ENCODE results near the gene KLRF2. TPM values are rescaled to one million over a fixed set of nuclear protein-coding genes. Genes with fewer than 3 reads are reported as not detected.

KLRF2 gene
- total RNA-seq, 1 donor from 2014 or later: not detected

- Mint-ChIP-seq H3K4me1 (ENCODE audit: unreplicated experiment) (no peaks in the 10 kb centered on the region), H3K4me3 (ENCODE audit: unreplicated experiment) (no peak overlapping the region), H3K9me3 (ENCODE audit: unreplicated experiment) (no peaks in the 10 kb centered on the region), H3K27ac (ENCODE audit: unreplicated experiment) (no peak overlapping the region), H3K27me3 (ENCODE audit: unreplicated experiment) (peaks cover 2% of the 10 kb centered on the region), H3K36me3 (ENCODE audit: low read depth, unreplicated experiment) (no peaks in the 10 kb centered on the region)
- DNase-seq (ENCODE audit: low spot score): no peak
- TF ChIP-seq CTCF (IDR thresholded peaks at IDR 0.05; ENCODE audit: unreplicated experiment): no peak
Measured at GRCh38 chr12:9881988-9882387, 699 bp downstream of the KLRF2 start.

GRCh38 chr12:9883175-9883574 is 1.9 kb downstream of the KLRF2 start:
- TF ChIP-seq CTCF (IDR thresholded peaks at IDR 0.05; ENCODE audit: unreplicated experiment): no peak
- Mint-ChIP-seq H3K27ac (ENCODE audit: unreplicated experiment) (no peak overlapping the region), H3K36me3 (ENCODE audit: low read depth, unreplicated experiment) (no peaks in the 10 kb centered on the region), H3K9me3 (ENCODE audit: unreplicated experiment) (no peaks in the 10 kb centered on the region), H3K27me3 (ENCODE audit: unreplicated experiment) (peaks cover 3% of the 10 kb centered on the region), H3K4me3 (ENCODE audit: unreplicated experiment) (no peak overlapping the region), H3K4me1 (ENCODE audit: unreplicated experiment) (no peaks in the 10 kb centered on the region)
- no peak for DNase-seq (ENCODE audit: low spot score)

- H3K27me3 Mint-ChIP-seq (ENCODE audit: unreplicated experiment): peaks cover 1% of the 10 kb centered on the region
- no peak overlapping the region for H3K27ac Mint-ChIP-seq (ENCODE audit: unreplicated experiment)
Measured at GRCh38 chr12:9888665-9889273, 7.5 kb downstream of the KLRF2 start.

GRCh38 chr12:9895215-9895971 is 14.1 kb downstream of the KLRF2 start:
- H3K4me3 Mint-ChIP-seq (ENCODE audit: unreplicated experiment): no peak overlapping the region
- DNase-seq (ENCODE audit: low spot score): no peak
- TF ChIP-seq CTCF (IDR thresholded peaks at IDR 0.05; ENCODE audit: unreplicated experiment): no peak
- no peaks in the 10 kb centered on the region for H3K9me3 Mint-ChIP-seq (ENCODE audit: unreplicated experiment)
- H3K27me3 Mint-ChIP-seq (ENCODE audit: unreplicated experiment): no peaks in the 10 kb centered on the region
- H3K36me3 Mint-ChIP-seq (ENCODE audit: low read depth, unreplicated experiment): no peaks in the 10 kb centered on the region
- H3K27ac Mint-ChIP-seq (ENCODE audit: unreplicated experiment): no peak overlapping the region
- H3K4me1 Mint-ChIP-seq (ENCODE audit: unreplicated experiment): no peaks in the 10 kb centered on the region

More at GRCh38 chr12:9888665-9889273, 7.5 kb downstream of the KLRF2 start:
- TF ChIP-seq CTCF (IDR thresholded peaks at IDR 0.05; ENCODE audit: unreplicated experiment): no peak
- Mint-ChIP-seq H3K36me3 (ENCODE audit: low read depth, unreplicated experiment) (no peaks in the 10 kb centered on the region), H3K4me3 (ENCODE audit: unreplicated experiment) (no peak overlapping the region), H3K4me1 (ENCODE audit: unreplicated experiment) (peaks cover 6% of the 10 kb centered on the region), H3K9me3 (ENCODE audit: unreplicated experiment) (no peaks in the 10 kb centered on the region)
- no peak for DNase-seq (ENCODE audit: low spot score)

GRCh38 chr12:9897535-9897934 is 16.2 kb downstream of the KLRF2 start:
- H3K27ac Mint-ChIP-seq (ENCODE audit: unreplicated experiment): no peak overlapping the region
- H3K27me3 Mint-ChIP-seq (ENCODE audit: unreplicated experiment): peaks cover 1% of the 10 kb centered on the region
- no peaks in the 10 kb centered on the region for H3K9me3 Mint-ChIP-seq (ENCODE audit: unreplicated experiment)
- DNase-seq (ENCODE audit: low spot score): no peak
- no peaks in the 10 kb centered on the region for H3K36me3 Mint-ChIP-seq (ENCODE audit: low read depth, unreplicated experiment)
- no peak for TF ChIP-seq CTCF (IDR thresholded peaks at IDR 0.05; ENCODE audit: unreplicated experiment)
- no peaks in the 10 kb centered on the region for H3K4me1 Mint-ChIP-seq (ENCODE audit: unreplicated experiment)
- no peak overlapping the region for H3K4me3 Mint-ChIP-seq (ENCODE audit: unreplicated experiment)

Measured in endothelial cell (in vitro differentiated cells).